ENCODE results near the gene ZNF837. TPM values are rescaled to one million over a fixed set of nuclear protein-coding genes. Genes with fewer than 3 reads are reported as not detected.

The ZNF837 gene
- total RNA-seq, 1 donor: 1.7 TPM

GRCh38 chr19:58338336-58338735, 42.5 kb downstream of the ZNF837 start:
- DNase-seq (ENCODE audit: low read depth): no peak
- no peak for TF ChIP-seq CTCF (IDR thresholded peaks at IDR 0.05; ENCODE audit: insufficient read depth, low read depth, low read length)
- H3K4me3 ChIP-seq (ENCODE audit: low read depth, low read length): no peak overlapping the region

GRCh38 chr19:58336820-58337219, 44.0 kb downstream of the ZNF837 start:
- H3K4me3 ChIP-seq (ENCODE audit: low read depth, low read length): no peak overlapping the region
- no peak for TF ChIP-seq CTCF (IDR thresholded peaks at IDR 0.05; ENCODE audit: insufficient read depth, low read depth, low read length)
- no peak for DNase-seq (ENCODE audit: low read depth)

GRCh38 chr19:58336216-58336615, 44.6 kb downstream of the ZNF837 start:
- DNase-seq (ENCODE audit: low read depth): no peak
- no peak for TF ChIP-seq CTCF (IDR thresholded peaks at IDR 0.05; ENCODE audit: insufficient read depth, low read depth, low read length)
- no peak overlapping the region for H3K4me3 ChIP-seq (ENCODE audit: low read depth, low read length)

GRCh38 chr19:58335630-58336029, 45.2 kb downstream of the ZNF837 start:
- DNase-seq (ENCODE audit: low read depth): no peak
- no peak for TF ChIP-seq CTCF (IDR thresholded peaks at IDR 0.05; ENCODE audit: insufficient read depth, low read depth, low read length)
- no peak overlapping the region for H3K4me3 ChIP-seq (ENCODE audit: low read depth, low read length)

GRCh38 chr19:58334691-58335249, 46.1 kb downstream of the ZNF837 start:
- DNase-seq (ENCODE audit: low read depth): no peak
- TF ChIP-seq CTCF (IDR thresholded peaks at IDR 0.05; ENCODE audit: insufficient read depth, low read depth, low read length): no peak
- no peak overlapping the region for H3K4me3 ChIP-seq (ENCODE audit: low read depth, low read length)

- no peak for DNase-seq (ENCODE audit: low read depth)
- TF ChIP-seq CTCF (IDR thresholded peaks at IDR 0.05; ENCODE audit: insufficient read depth, low read depth, low read length): no peak
These were observed 48.1 kb downstream of the ZNF837 start for GRCh38 chr19:58332697-58333096.

GRCh38 chr19:58330458-58330857, 50.4 kb downstream of the ZNF837 start:
- TF ChIP-seq CTCF (IDR thresholded peaks at IDR 0.05; ENCODE audit: insufficient read depth, low read depth, low read length): no peak
- peak; percentile 67 for DNase-seq (ENCODE audit: low read depth)

More at GRCh38 chr19:58332697-58333096, 48.1 kb downstream of the ZNF837 start:
- no peak overlapping the region for H3K4me3 ChIP-seq (ENCODE audit: low read depth, low read length)

More at GRCh38 chr19:58330458-58330857, 50.4 kb downstream of the ZNF837 start:
- H3K4me3 ChIP-seq (ENCODE audit: low read depth, low read length): no peak overlapping the region
